ENCODE data around the gene WDFY3. TPM values are rescaled to one million over a fixed set of nuclear protein-coding genes. Genes with fewer than 3 reads are reported as not detected.

WDFY3 gene
- total RNA-seq, 1 experiment from 2014 or later: 42.7 TPM

GRCh38 chr4:84753321-84753972 lies 213.0 kb downstream of the WDFY3 start:
- H3K27me3 Mint-ChIP-seq (ENCODE audit: insufficient read depth, unreplicated experiment): no peaks in the 10 kb centered on the region
- no peak for DNase-seq
- H3K9me3 Mint-ChIP-seq (ENCODE audit: unreplicated experiment): no peaks in the 10 kb centered on the region
- no peaks in the 10 kb centered on the region for H3K4me1 ChIP-seq
- H3K4me3 Mint-ChIP-seq (ENCODE audit: unreplicated experiment): no peak overlapping the region
- no peak for TF ChIP-seq CTCF (IDR thresholded peaks at IDR 0.05; ENCODE audit: insufficient read depth in 1 of 2, low read depth in 1 of 2, low read length in 1 of 2, severe bottlenecking in 1 of 2, unreplicated experiment in 1 of 2)
- no TSS peak for BruUV-seq (replicated peaks)
- no peaks in the 10 kb centered on the region for H3K9me3 ChIP-seq
- CTCF ChIA-PET: no interaction called here
- H3K27me3 ChIP-seq (replicated peaks; ENCODE audit: control insufficient read depth, insufficient read depth, low read length): no peaks in the 10 kb centered on the region
- intact Hi-C loops (cut with micrococcal nuclease; ENCODE audit: unreplicated experiment): no loop called here
- H3K4me1 Mint-ChIP-seq (ENCODE audit: low read depth, unreplicated experiment): no peaks in the 10 kb centered on the region
- H3K36me3 Mint-ChIP-seq (ENCODE audit: insufficient read depth, unreplicated experiment): peaks cover 22% of the 10 kb centered on the region
- no peak overlapping the region for H3K4me3 ChIP-seq (ENCODE audit: low read depth, low read length)
- 0 out of 2 replicates have a peak, but pooled peaks cover 2% of the 10 kb centered on the region for H3K36me3 ChIP-seq (ENCODE audit: control insufficient read depth, insufficient read depth, low read length)
- no peak overlapping the region for H3K27ac Mint-ChIP-seq (ENCODE audit: unreplicated experiment)
- POLR2A ChIA-PET: no interaction called here

GRCh38 chr4:84751707-84752106 lies 214.8 kb downstream of the WDFY3 start:
- Mint-ChIP-seq H3K36me3 (ENCODE audit: insufficient read depth, unreplicated experiment) (peaks cover 32% of the 10 kb centered on the region), H3K4me3 (ENCODE audit: unreplicated experiment) (no peak overlapping the region)
- BruUV-seq (replicated peaks): no TSS peak

GRCh38 chr4:84750960-84751283 lies 215.6 kb downstream of the WDFY3 start:
- CTCF ChIA-PET: interaction anchor here (0.6 to 1.8 kb wide), 6 partner anchors 9 to 220 kb away, joined by 3 to 8 read pairs (median 3); no protein-coding TSS in a partner anchor
- no TSS peak for BruUV-seq (replicated peaks)

More at GRCh38 chr4:84751707-84752106, 214.8 kb downstream of the WDFY3 start:
- intact Hi-C loops (cut with micrococcal nuclease; ENCODE audit: unreplicated experiment): no loop called here
- Mint-ChIP-seq H3K27ac (ENCODE audit: unreplicated experiment) (no peak overlapping the region), H3K27me3 (ENCODE audit: insufficient read depth, unreplicated experiment) (no peaks in the 10 kb centered on the region), H3K4me1 (ENCODE audit: low read depth, unreplicated experiment) (no peaks in the 10 kb centered on the region), H3K9me3 (ENCODE audit: unreplicated experiment) (no peaks in the 10 kb centered on the region)
- H3K9me3 ChIP-seq: no peaks in the 10 kb centered on the region
- ChIA-PET POLR2A (no interaction called here), CTCF (no interaction called here)
- H3K4me3 ChIP-seq (ENCODE audit: low read depth, low read length): no peak overlapping the region
- 0 out of 2 replicates have a peak, but pooled peaks cover 2% of the 10 kb centered on the region for H3K36me3 ChIP-seq (ENCODE audit: control insufficient read depth, insufficient read depth, low read length)
- H3K27me3 ChIP-seq (replicated peaks; ENCODE audit: control insufficient read depth, insufficient read depth, low read length): no peaks in the 10 kb centered on the region
- DNase-seq: no peak
- no peaks in the 10 kb centered on the region for H3K4me1 ChIP-seq
- no peak for TF ChIP-seq CTCF (IDR thresholded peaks at IDR 0.05; ENCODE audit: insufficient read depth in 1 of 2, low read depth in 1 of 2, low read length in 1 of 2, severe bottlenecking in 1 of 2, unreplicated experiment in 1 of 2)

More at GRCh38 chr4:84750960-84751283, 215.6 kb downstream of the WDFY3 start:
- no peak overlapping the region for H3K4me3 Mint-ChIP-seq (ENCODE audit: unreplicated experiment)
- POLR2A ChIA-PET: no interaction called here
- Histone ChIP-seq H3K4me3 (ENCODE audit: low read depth, low read length) (no peak overlapping the region), H3K27me3 (replicated peaks; ENCODE audit: control insufficient read depth, insufficient read depth, low read length) (no peaks in the 10 kb centered on the region), H3K4me1 (no peaks in the 10 kb centered on the region), H3K36me3 (ENCODE audit: control insufficient read depth, insufficient read depth, low read length) (0 out of 2 replicates have a peak, but pooled peaks cover 2% of the 10 kb centered on the region), H3K9me3 (no peaks in the 10 kb centered on the region)
- no peak for TF ChIP-seq CTCF (IDR thresholded peaks at IDR 0.05; ENCODE audit: insufficient read depth in 1 of 2, low read depth in 1 of 2, low read length in 1 of 2, severe bottlenecking in 1 of 2, unreplicated experiment in 1 of 2)
- H3K9me3 Mint-ChIP-seq (ENCODE audit: unreplicated experiment): no peaks in the 10 kb centered on the region
- intact Hi-C loops (cut with micrococcal nuclease; ENCODE audit: unreplicated experiment): loop anchor here (1.0 kb wide), 2 partner anchors 216 to 220 kb away; no protein-coding TSS in a partner anchor
- no peak overlapping the region for H3K27ac Mint-ChIP-seq (ENCODE audit: unreplicated experiment)
- no peaks in the 10 kb centered on the region for H3K27me3 Mint-ChIP-seq (ENCODE audit: insufficient read depth, unreplicated experiment)
- no peaks in the 10 kb centered on the region for H3K4me1 Mint-ChIP-seq (ENCODE audit: low read depth, unreplicated experiment)
- no peak for DNase-seq
- peaks cover 32% of the 10 kb centered on the region for H3K36me3 Mint-ChIP-seq (ENCODE audit: insufficient read depth, unreplicated experiment)
